Endothelial cell of umbilical vein (primary cell): ENCODE results near the gene ARSK. TPM values are rescaled to one million over a fixed set of nuclear protein-coding genes. Genes with fewer than 3 reads are reported as not detected.
"Not testable (repeated sequence)": the region's sequence is repeated elsewhere in the genome, so short reads cannot be mapped to it uniquely, and the experiment has no call there.

Source experiments
- BruUV-seq: library from RNA; stranded (reverse); fragments of 400-500 nt; replicated peaks from 2 replicates; lab custom pipeline; 2021; lab: Mats Ljungman, UMichigan
- CTCF ChIA-PET: fragments of 300-600, 350-600 bp; sonication (Branson Sonifier 250); formaldehyde crosslinking; loops from one replicate; lab custom pipeline; 2021; ENCODE audit warnings: antibody characterized with exemption, inconsistent platforms; lab: Charles Lee
- POLR2A ChIA-PET: fragments of 300-600, 350-600 bp; sonication (Branson Sonifier 250); formaldehyde crosslinking; loops from one replicate; lab custom pipeline; 2021; ENCODE audit warnings: antibody characterized with exemption, inconsistent platforms; lab: Charles Lee
- DNase-seq: peaks from one replicate; pipeline ENCODE4 v3.0.0-alpha.2; 2011; ENCODE audit warnings: low read depth, low spot score
- FAIRE-seq: peaks from 2 replicates; lab custom pipeline; 2011; peaks lifted over from hg19 to GRCh38; lab: Jason Lieb, UNC
- H2AFZ ChIP-seq: 2 replicates; pipeline ENCODE4 v1.6.0; 2012; ENCODE audit warnings: low read depth, low read length, control low read depth, inconsistent platforms
- H3K27ac ChIP-seq: 2 replicates; pipeline ENCODE4 v1.5.1; 2011; ENCODE audit warnings: low read depth, mild to moderate bottlenecking, control low read depth, low read length, moderate library complexity; ENCODE audit not compliant: insufficient read depth
- H3K27me3 ChIP-seq, 2 experiments: 2 replicates each; pipeline versions ENCODE4 v1.6.0 to v1.6.1; 2011; ENCODE audit warnings: low read length in 2 of 2, mixed read lengths in 1 of 2; ENCODE audit not compliant: control insufficient read depth in 2 of 2, insufficient read depth in 2 of 2
- H3K36me3 ChIP-seq, 2 experiments: 2 replicates in 1 of 2; 3 replicates in 1 of 2; pipeline ENCODE4 v1.5.1; 2011; ENCODE audit warnings: low read length in 2 of 2, mild to moderate bottlenecking in 1 of 2, moderate library complexity in 1 of 2; ENCODE audit not compliant: control insufficient read depth in 2 of 2, insufficient read depth in 2 of 2; ENCODE audit errors: extremely low read depth in 1 of 2
- H3K4me1 ChIP-seq: 3 replicates; pipeline ENCODE4 v1.5.1; 2011; ENCODE audit warnings: mild to moderate bottlenecking, low read length; ENCODE audit not compliant: control insufficient read depth, insufficient read depth; ENCODE audit errors: extremely low read depth
- H3K4me2 ChIP-seq: 2 replicates; pipeline ENCODE4 v1.6.1; 2011; ENCODE audit warnings: low read length, control low read depth, mixed read lengths; ENCODE audit not compliant: insufficient read depth
- H3K4me3 ChIP-seq, 3 experiments: fragments of 200-600 bp in 1 of 3; sonication (generic), shearing (Covaris generic) in 1 of 3; replicated peaks in 1 of 3; 2 replicates each; pipeline ENCODE4 v1.5.1; 2011 to 2016; ENCODE audit warnings: control low read depth in 3 of 3, low read length in 3 of 3, mild to moderate bottlenecking in 2 of 3, inconsistent platforms in 1 of 3, low read depth in 1 of 3, moderate library complexity in 1 of 3; ENCODE audit not compliant: insufficient read depth in 1 of 3
- H3K79me2 ChIP-seq: 2 replicates; pipeline ENCODE4 v1.6.0; 2012; ENCODE audit warnings: low read length, inconsistent platforms; ENCODE audit not compliant: control insufficient read depth, insufficient read depth
- H3K9ac ChIP-seq: replicated peaks from 2 replicates; pipeline ENCODE3; 2011; ENCODE audit warnings: low read length, control low read depth; ENCODE audit not compliant: insufficient read depth; ENCODE audit errors: extremely low read depth
- H3K9me1 ChIP-seq: replicated peaks from 3 replicates; pipeline ENCODE4 v1.6.0; 2011; ENCODE audit warnings: mild to moderate bottlenecking, low read length; ENCODE audit not compliant: control insufficient read depth, insufficient read depth; ENCODE audit errors: extremely low read depth
- H3K9me3 ChIP-seq: replicated peaks from 2 replicates; pipeline ENCODE4 v1.5.1; 2012; ENCODE audit warnings: low read length, inconsistent platforms; ENCODE audit not compliant: control insufficient read depth, insufficient read depth
- H4K20me1 ChIP-seq: replicated peaks from 2 replicates; pipeline ENCODE3; 2011; ENCODE audit warnings: mild to moderate bottlenecking, low read length; ENCODE audit not compliant: control insufficient read depth, insufficient read depth; ENCODE audit errors: extremely low read depth
- CTCF ChIP-seq, 2 donors: IDR thresholded peaks; 1 replicate in 1 of 2; 2 replicates in 1 of 2; pipeline ENCODE4 v1.5.1; 2011; ENCODE audit warnings: low read length in 2 of 2, mild to moderate bottlenecking in 2 of 2, moderate library complexity in 2 of 2, control low read depth in 1 of 2, inconsistent platforms in 1 of 2, low read depth in 1 of 2; ENCODE audit not compliant: insufficient read depth in 1 of 2; ENCODE audit errors: extremely low read depth in 1 of 2
- POLR2AphosphoS5 ChIP-seq: IDR thresholded peaks from 2 replicates; pipeline ENCODE4 v1.6.1; 2012; ENCODE audit warnings: low read depth, mild to moderate bottlenecking, control low read depth, low read length, moderate library complexity; ENCODE audit not compliant: insufficient read depth
- dilution Hi-C: fragments of 300-500 bp; cut with MboI; formaldehyde crosslinking; loops from one replicate; pipeline ENCODE4 v1.15.0; 2019; ENCODE audit warnings: low sequenced_read_pairs; ENCODE audit not compliant: extremely low pct_ligation_motif_present
- intact Hi-C: fragments of 100-400 bp; cut with micrococcal nuclease; formaldehyde crosslinking; loops from one replicate; pipeline ENCODE4 v1.10.0; 2022
- polyA plus RNA-seq, 4 experiments: library from polyadenylated mRNA; depleted of rRNA in 3 of 4; stranded (reverse) in 3 of 4; unstranded in 1 of 4; fragments of >200 nt; gene quantifications; 2 replicates each; pipeline versions ENCODE4 v1.2.1 to v1.2.3, GENCODE V29; 2011 to 2012; ENCODE audit warnings: missing spikeins in 1 of 4
- total RNA-seq: library from RNA; stranded (reverse); gene quantifications from 2 replicates; pipeline ENCODE4 v1.2.3, GENCODE V29; 2021

ARSK gene
- total and polyA plus RNA-seq, 2 donors (not counting 3 experiments of a cell fraction or from before 2014, with no cell fraction given) = 3.7 to 4.9 TPM

GRCh38 chr5:95644351-95645042 is 89.6 kb downstream of the ARSK start:
- no TSS peak for BruUV-seq
- H3K4me2 ChIP-seq = no peak overlapping the region
- no peak overlapping the region for H3K9ac ChIP-seq

DNA sequence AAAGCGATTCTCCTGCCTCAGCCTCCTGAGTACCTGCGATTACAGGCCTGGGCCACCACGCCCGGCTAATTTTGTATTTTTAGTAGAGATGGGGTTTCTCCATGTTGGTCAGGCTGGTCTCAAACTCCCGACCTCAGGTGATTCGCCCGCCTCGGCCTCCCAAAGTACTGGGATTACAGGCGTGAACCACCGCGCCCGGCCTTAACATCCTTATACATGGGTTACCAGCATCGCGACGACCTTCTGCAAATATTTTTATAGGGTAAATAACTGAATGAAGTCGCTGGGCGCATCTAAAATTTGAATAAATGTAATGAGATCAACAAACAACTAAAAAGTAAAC is 91.3 kb downstream of the ARSK start:
- ChIA-PET POLR2A (interaction anchor here (1.0 to 1.8 kb wide), 2 partner anchors 15 to 85 kb away, joined by 3 to 6 read pairs; partner anchors contain the start of gene RHOBTB3), CTCF (interaction anchor here (1.0 to 5.1 kb wide), 15 partner anchors 9 to 315 kb away, joined by 3 to 58 read pairs (median 5); partner anchors contain the start of genes ARSK, ELL2, GLRX and SKIC3)
- H4K20me1 ChIP-seq, H3K4me1 ChIP-seq, H3K36me3 ChIP-seq, H3K79me2 ChIP-seq, H3K4me3 ChIP-seq, DNase-seq, BruUV-seq, H3K9me1 ChIP-seq, FAIRE-seq, H3K9ac ChIP-seq, H3K27me3 ChIP-seq, H3K9me3 ChIP-seq: not testable (repeated sequence)
- Histone ChIP-seq H3K4me2 (peak overlapping the region; percentile 61), H3K27ac (peak overlapping the region; percentile 91), H2AFZ (peak overlapping the region; percentile 71)
- dilution Hi-C loops (loop anchor here (25.0 kb wide), 1 partner anchor 191 kb away; no protein-coding TSS in a partner anchor), intact Hi-C loops (loop anchor here (1.0 to 10.0 kb wide), 4 partner anchors 25 to 949 kb away; partner anchors contain the start of genes ELL2 and RHOBTB3)

More at GRCh38 chr5:95644351-95645042, 89.6 kb downstream of the ARSK start:
- H3K9me1 ChIP-seq = no peaks in the 10 kb centered on the region
- peak; percentile 67 to 81 for TF ChIP-seq CTCF (IDR thresholded peaks at IDR 0.05; ENCODE audit: extremely low read depth in 1 of 2, insufficient read depth in 1 of 2, low read depth in 1 of 2, low read length in 2 of 2)
- TF ChIP-seq POLR2AphosphoS5 = no peak
- H3K4me1 ChIP-seq = peaks cover 9% of the 10 kb centered on the region
- ChIA-PET POLR2A (no interaction called here), CTCF (interaction anchor here (0.7 to 5.1 kb wide), 17 partner anchors 7 to 315 kb away, joined by 3 to 58 read pairs (median 5); partner anchors contain the start of genes ARSK and SKIC3)
- no peak overlapping the region for H3K4me3 ChIP-seq
- FAIRE-seq = peak; percentile 28
- no peak overlapping the region for H3K27ac ChIP-seq
- no peaks in the 10 kb centered on the region for H3K79me2 ChIP-seq
- H4K20me1 ChIP-seq = no peaks in the 10 kb centered on the region
- H3K27me3 ChIP-seq = no peaks in the 10 kb centered on the region
- H3K36me3 ChIP-seq = no peaks in the 10 kb centered on the region
- intact Hi-C loops = loop anchor here (1.0 to 10.0 kb wide), 6 partner anchors 137 to 950 kb away; partner anchors contain the start of gene ELL2
- peak; percentile 67 for DNase-seq
- dilution Hi-C loops = loop anchor here (25.0 kb wide), 1 partner anchor 193 kb away; no protein-coding TSS in a partner anchor
- H3K9me3 ChIP-seq = no peaks in the 10 kb centered on the region
- H2AFZ ChIP-seq = peak overlapping the region; percentile 61
